ENCODE measurements around the gene MAP7. TPM values are rescaled to one million over a fixed set of nuclear protein-coding genes. Genes with fewer than 3 reads are reported as not detected.

MAP7 gene
- total RNA-seq, 2 experiments from 2014 or later = 0.45 to 0.49 TPM

DNA sequence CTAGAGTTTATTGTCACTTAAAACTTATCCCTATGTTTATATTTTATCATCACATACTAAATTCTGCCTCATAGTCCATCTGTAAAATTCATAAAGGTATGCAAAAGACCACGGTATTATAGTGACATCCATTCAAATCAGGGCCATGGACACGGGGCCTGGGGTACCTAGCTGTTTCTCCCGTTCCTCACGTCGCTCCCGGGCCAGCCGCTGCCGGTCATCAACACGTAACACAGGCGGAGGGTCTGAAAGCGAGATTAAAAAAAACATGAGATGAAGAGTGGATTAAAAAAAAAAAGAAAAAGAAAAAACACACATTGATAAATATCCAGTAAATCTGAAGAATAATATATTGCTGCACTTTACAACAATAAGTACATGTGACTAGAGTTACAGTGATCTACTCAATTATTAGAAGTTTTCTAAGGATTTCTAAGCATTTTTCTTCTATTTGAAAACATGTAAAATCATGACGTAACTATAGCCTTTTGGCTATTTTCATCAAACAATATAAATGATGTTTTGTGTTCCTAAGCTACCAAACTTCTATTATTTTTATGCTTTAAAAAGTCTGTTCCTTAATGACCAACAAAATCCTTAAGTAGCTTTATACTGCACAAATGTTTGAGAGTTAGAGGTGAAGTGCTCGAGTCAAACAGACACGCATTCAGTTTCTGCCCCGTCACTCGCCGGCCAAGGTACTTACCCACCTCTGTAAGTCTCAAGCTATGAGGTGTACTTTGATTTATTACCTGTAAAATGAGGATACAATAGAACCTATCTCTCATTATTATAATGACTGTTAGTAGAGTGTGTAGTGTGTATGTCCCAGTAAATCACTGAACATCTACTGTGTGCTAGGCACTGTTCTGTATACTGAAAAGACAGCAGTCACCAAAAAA is 138.5 kb downstream of the MAP7 start:
- Mint-ChIP-seq H3K27ac (no peak overlapping the region), H3K4me1 (ENCODE audit: low read depth) (no peaks in the 10 kb centered on the region), H3K4me3 (no peak overlapping the region), H3K9me3 (no peaks in the 10 kb centered on the region), H3K36me3 (ENCODE audit: low read depth) (no peaks in the 10 kb centered on the region), H3K27me3 (no peaks in the 10 kb centered on the region)
- ATAC-seq (ENCODE audit: poor library complexity) (no peak), DNase-seq (no peak)
- Histone ChIP-seq H3K4me1 (ENCODE audit: insufficient read depth, low read length) (no peaks in the 10 kb centered on the region), H3K4me3 (ENCODE audit: low read length) (no peak overlapping the region), H3K27me3 (ENCODE audit: control insufficient read depth in 1 of 2, insufficient read depth in 2 of 2, low read length in 2 of 2) (no peaks in the 10 kb centered on the region), H3K27ac (ENCODE audit: low read depth in 1 of 2, low read length in 2 of 2) (no peak overlapping the region), H3K9me3 (ENCODE audit: control insufficient read depth in 1 of 2, insufficient read depth in 1 of 2, low read length in 2 of 2) (no peaks in the 10 kb centered on the region), H3K36me3 (ENCODE audit: insufficient read depth, low read length) (no peaks in the 10 kb centered on the region)
- CTCF ChIA-PET = no interaction called here
- POLR2A ChIA-PET = no interaction called here
- TF ChIP-seq, protein P1, sequence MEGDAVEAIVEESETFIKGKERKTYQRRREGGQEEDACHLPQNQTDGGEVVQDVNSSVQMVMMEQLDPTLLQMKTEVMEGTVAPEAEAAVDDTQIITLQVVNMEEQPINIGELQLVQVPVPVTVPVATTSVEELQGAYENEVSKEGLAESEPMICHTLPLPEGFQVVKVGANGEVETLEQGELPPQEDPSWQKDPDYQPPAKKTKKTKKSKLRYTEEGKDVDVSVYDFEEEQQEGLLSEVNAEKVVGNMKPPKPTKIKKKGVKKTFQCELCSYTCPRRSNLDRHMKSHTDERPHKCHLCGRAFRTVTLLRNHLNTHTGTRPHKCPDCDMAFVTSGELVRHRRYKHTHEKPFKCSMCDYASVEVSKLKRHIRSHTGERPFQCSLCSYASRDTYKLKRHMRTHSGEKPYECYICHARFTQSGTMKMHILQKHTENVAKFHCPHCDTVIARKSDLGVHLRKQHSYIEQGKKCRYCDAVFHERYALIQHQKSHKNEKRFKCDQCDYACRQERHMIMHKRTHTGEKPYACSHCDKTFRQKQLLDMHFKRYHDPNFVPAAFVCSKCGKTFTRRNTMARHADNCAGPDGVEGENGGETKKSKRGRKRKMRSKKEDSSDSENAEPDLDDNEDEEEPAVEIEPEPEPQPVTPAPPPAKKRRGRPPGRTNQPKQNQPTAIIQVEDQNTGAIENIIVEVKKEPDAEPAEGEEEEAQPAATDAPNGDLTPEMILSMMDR (IDR thresholded peaks at IDR 0.05) = no peak
- intact Hi-C loops (cut with DNase I, micrococcal nuclease) = no loop called here

- H3K36me3 ChIP-seq (ENCODE audit: insufficient read depth, low read length) = no peaks in the 10 kb centered on the region
- CTCF ChIA-PET = no interaction called here
- no peak overlapping the region for H3K4me3 ChIP-seq (ENCODE audit: low read length)
- H3K4me1 ChIP-seq (ENCODE audit: insufficient read depth, low read length) = no peaks in the 10 kb centered on the region
- no peaks in the 10 kb centered on the region for H3K36me3 Mint-ChIP-seq (ENCODE audit: low read depth)
- no peaks in the 10 kb centered on the region for H3K27me3 ChIP-seq (ENCODE audit: control insufficient read depth in 1 of 2, insufficient read depth in 2 of 2, low read length in 2 of 2)
- TF ChIP-seq, protein P1 (IDR thresholded peaks at IDR 0.05) = no peak
- H3K27me3 Mint-ChIP-seq = no peaks in the 10 kb centered on the region
- intact Hi-C loops (cut with DNase I, micrococcal nuclease) = no loop called here
- H3K27ac Mint-ChIP-seq = no peak overlapping the region
- ATAC-seq (ENCODE audit: poor library complexity) (no peak), DNase-seq (no peak)
- H3K9me3 ChIP-seq (ENCODE audit: control insufficient read depth in 1 of 2, insufficient read depth in 1 of 2, low read length in 2 of 2) = no peaks in the 10 kb centered on the region
- POLR2A ChIA-PET = no interaction called here
- no peak overlapping the region for H3K4me3 Mint-ChIP-seq
- H3K9me3 Mint-ChIP-seq = no peaks in the 10 kb centered on the region
- no peaks in the 10 kb centered on the region for H3K4me1 Mint-ChIP-seq (ENCODE audit: low read depth)
- no peak overlapping the region for H3K27ac ChIP-seq (ENCODE audit: low read depth in 1 of 2, low read length in 2 of 2)
Observed at GRCh38 chr6:136411025-136411325, 139.2 kb downstream of the MAP7 start.

GRCh38 chr6:136410201-136411024 is 139.8 kb downstream of the MAP7 start:
- no peak overlapping the region for H3K27ac ChIP-seq (ENCODE audit: low read depth in 1 of 2, low read length in 2 of 2)
- H3K27me3 ChIP-seq (ENCODE audit: control insufficient read depth in 1 of 2, insufficient read depth in 2 of 2, low read length in 2 of 2) = no peaks in the 10 kb centered on the region
- intact Hi-C loops (cut with DNase I, micrococcal nuclease) = no loop called here
- no peaks in the 10 kb centered on the region for H3K4me1 ChIP-seq (ENCODE audit: insufficient read depth, low read length)
- TF ChIP-seq, protein P1 (IDR thresholded peaks at IDR 0.05) = no peak
- no peaks in the 10 kb centered on the region for H3K36me3 Mint-ChIP-seq (ENCODE audit: low read depth)
- ChIA-PET CTCF (no interaction called here), POLR2A (interaction anchor here (1.1 kb wide), 1 partner anchor 120 kb away, joined by 3 read pairs; no protein-coding TSS in a partner anchor)
- H3K9me3 Mint-ChIP-seq = no peaks in the 10 kb centered on the region
- no peaks in the 10 kb centered on the region for H3K9me3 ChIP-seq (ENCODE audit: control insufficient read depth in 1 of 2, insufficient read depth in 1 of 2, low read length in 2 of 2)
- no peaks in the 10 kb centered on the region for H3K27me3 Mint-ChIP-seq
- H3K4me3 ChIP-seq (ENCODE audit: low read length) = no peak overlapping the region
- H3K4me3 Mint-ChIP-seq = no peak overlapping the region
- no peak for ATAC-seq (ENCODE audit: poor library complexity)
- no peak overlapping the region for H3K27ac Mint-ChIP-seq
- no peaks in the 10 kb centered on the region for H3K4me1 Mint-ChIP-seq (ENCODE audit: low read depth)
- no peaks in the 10 kb centered on the region for H3K36me3 ChIP-seq (ENCODE audit: insufficient read depth, low read length)
- no peak for DNase-seq

Measured in CD4-positive, alpha-beta T cell (primary cell).